ENCODE results near the gene HPS1.

HPS1 gene

DNA sequence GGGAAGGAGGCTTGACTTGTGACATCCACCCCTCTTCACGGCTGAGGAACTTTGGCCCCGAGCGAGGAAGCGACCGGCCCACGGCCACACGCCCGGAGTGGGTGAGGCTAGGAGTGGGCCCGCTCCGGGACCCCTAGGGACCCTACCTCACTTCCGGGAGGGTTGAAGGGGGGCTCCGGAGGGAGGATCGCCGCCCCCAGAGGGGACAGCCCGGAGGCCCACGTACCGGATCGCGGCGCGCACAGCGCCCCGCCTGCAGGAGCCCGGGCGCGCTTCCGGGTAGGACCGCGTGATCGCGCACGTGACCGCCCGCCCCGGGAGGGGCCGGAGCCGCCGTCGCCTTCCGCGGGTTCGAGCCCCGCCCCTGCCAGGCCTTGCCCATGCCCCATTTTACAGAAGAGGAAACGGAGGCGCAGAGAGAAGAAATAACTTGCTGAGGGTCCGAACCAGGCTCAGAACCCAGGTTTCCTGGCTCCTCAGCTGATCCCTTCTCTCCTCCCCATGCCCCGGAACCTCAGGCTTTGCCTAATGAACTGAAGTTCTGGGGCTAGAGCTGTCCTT is at the start of gene HPS1:
TSS of gene HPS1 (minus strand) at position 275 of the 561 bp plus-strand sequence. CDS start 3,695 bp downstream, outside the sequence.
- FAIRE-seq (peak; percentile 84), DNase-seq (ENCODE audit: insufficient read length, low spot score) (peak; percentile 83)

DNA sequence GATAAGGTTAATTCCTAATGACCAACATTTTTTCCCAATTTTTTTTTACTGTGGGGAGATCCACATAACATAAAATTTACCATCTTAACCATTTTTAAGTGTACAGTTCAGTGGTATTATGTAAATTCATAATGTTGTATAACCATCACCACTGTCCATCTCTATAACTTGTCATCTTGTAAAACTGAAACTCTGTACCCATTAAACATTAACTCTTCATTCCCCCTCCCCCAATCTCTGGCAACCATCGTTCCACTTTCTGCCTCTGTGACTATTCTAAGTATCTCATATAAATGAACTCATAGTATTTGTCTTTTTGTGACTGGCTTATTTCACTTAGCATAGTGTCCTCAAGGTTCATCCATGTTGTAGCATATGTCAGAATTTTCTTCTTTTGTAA is 46.0 kb upstream of the HPS1 start:
- FAIRE-seq, result no peak
- DNase-seq (ENCODE audit: insufficient read length, low spot score), result no peak

DNA sequence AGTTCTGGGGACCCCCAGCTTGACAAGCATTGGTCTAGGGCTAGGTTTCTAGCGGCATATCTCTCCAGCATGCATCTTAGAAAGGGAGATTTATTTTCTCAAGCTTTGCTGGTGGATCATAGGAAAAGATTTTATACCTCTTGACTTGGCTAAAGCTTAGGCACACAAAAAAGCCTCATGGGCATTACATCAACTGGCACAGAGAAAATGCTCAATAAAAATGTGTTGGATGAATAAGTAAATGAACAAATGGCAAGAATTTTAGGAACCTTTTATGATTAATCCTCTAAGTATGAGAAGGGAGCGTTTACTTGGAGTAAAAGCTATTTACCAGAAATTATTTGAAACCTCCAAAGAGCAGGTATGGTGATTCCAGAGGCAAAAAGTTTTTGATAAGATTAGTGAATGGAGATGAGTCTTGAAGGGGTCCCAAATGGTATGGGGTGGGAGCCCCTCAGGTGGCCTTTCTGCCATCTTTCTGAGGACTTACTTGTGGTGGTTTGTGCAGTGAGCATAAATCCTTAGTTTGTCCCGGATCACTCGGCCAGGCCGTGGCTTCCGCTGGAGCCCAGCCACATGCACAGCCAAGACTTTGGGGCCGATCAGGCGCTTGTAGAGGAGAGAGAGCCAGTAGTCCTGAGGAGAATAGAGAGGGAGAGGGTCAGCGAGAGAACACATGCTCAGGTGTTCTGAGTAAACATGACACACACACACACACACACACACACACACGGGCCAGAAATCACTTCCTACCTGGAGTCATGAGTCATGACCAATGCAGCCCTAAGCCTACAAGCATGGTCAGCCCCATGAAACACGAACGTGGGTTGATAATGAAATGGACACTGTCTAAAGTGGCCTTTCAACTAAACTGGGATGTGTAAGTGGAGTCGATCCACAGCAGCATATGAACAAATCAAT is 43.1 kb upstream of the HPS1 start:
- FAIRE-seq (no peak), DNase-seq (ENCODE audit: insufficient read length, low spot score) (no peak)

DNA sequence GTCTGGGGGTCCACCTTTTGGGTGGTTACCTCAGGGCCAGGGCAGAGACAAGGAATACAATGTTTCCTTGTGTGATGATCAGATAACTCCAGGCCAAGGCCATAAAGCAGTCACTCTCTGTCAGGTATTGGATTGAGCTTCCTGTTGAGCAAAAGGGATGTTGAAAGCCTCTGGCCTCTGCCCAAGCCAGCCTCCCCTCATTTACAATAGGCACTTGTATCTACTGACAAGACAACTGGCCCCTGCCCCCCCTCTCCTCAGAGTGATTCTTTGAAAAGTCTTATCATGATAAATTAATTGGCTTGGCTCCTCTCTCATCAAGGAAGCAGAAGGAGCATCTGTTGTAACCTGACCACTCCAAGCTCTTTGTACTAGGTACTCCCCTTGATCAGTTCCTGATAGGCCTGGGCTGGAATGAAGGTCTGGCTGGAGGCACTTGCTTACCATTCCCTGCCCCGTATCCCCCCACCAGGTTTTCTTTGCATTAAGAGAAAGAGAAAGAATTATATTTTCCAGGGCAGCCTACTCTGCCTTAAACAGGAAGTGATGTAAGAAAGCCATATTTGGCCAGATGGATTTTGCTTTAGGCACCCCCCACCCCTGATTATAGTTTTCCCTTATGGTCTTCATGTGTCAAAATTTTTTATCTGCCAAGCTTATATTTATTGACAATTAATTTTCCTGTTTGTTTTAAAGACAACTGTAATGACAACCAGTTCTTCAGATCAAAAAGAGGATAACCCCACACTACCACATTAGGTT is 42.1 kb upstream of the HPS1 start:
- no peak for FAIRE-seq
- DNase-seq (ENCODE audit: insufficient read length, low spot score), result no peak

- DNase-seq (ENCODE audit: insufficient read length, low spot score), result no peak
- no peak for FAIRE-seq
These were observed 40.9 kb upstream of the HPS1 start for GRCh38 chr10:98487649-98488048.

- FAIRE-seq, result no peak
- DNase-seq (ENCODE audit: insufficient read length, low spot score), result no peak
These were observed 39.7 kb upstream of the HPS1 start for GRCh38 chr10:98486421-98486820.

DNA sequence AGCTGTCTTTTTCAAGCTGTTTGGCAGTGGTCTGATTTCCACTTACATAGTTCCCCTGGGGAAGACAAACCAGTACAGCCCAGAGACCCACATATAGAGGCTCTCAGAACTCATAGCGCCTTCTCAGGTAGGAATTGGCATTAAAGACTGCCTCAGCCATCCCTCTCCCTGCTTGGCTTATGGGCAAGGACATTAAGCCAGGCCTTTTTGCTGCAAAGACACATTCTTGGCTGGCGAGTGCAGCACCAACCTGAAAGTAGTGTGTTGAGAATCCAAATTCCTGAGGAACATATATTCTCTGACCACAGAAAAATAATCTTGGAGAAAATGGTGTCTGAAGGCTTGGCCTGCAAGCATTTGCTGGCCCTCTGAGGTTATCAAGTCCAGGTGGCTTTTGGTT is 39.2 kb upstream of the HPS1 start:
- DNase-seq (ENCODE audit: insufficient read length, low spot score), result no peak
- FAIRE-seq, result no peak

GRCh38 chr10:98483658-98484057 is 36.9 kb upstream of the HPS1 start:
- FAIRE-seq (no peak), DNase-seq (ENCODE audit: insufficient read length, low spot score) (no peak)

DNA sequence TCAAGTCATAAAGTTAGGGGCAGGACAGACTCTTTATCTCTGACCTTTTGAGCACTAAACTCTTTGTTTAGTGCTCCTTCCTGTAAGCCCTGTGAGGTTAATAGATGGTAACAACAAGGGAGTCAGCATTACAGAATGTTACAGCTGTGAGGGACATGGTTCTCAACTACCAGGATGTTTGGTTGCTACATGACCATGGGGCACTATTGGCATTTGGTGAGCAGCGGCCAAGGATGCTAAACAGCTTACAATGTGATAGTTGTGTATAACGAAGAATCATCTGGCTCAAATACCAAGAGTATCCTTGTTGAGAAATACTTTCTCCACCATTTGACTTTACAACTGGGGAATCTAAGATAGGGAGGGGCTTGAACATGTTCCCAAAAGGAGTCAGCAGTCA is 35.4 kb upstream of the HPS1 start:
- FAIRE-seq (no peak), DNase-seq (ENCODE audit: insufficient read length, low spot score) (no peak)

DNA sequence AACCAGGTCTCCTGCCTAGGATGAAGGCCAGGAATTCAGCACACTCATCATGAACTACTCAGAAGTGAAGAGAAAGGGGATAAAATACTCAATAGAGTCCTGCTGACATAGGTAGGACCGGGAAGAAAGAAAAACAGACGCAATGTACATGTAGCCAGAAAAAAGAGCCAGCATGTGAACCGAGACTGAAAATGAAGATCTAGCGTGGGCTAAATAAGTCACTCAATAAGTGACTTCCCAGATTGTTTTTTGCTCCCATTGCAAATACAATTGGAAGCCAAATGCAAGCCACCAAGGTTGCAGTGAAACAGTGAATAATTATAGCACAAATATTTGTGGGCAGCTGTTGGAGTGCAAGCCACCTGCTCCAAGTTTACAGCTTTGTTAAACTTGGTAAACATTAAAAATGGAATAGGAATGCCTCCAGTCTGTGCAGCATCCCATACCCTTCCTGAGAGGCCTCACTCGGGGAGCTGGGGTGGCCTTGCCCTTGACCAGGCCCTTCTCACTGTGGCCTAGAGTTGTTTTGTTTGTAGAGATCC is 34.7 kb upstream of the HPS1 start:
- no peak for DNase-seq (ENCODE audit: insufficient read length, low spot score)
- no peak for FAIRE-seq

DNA sequence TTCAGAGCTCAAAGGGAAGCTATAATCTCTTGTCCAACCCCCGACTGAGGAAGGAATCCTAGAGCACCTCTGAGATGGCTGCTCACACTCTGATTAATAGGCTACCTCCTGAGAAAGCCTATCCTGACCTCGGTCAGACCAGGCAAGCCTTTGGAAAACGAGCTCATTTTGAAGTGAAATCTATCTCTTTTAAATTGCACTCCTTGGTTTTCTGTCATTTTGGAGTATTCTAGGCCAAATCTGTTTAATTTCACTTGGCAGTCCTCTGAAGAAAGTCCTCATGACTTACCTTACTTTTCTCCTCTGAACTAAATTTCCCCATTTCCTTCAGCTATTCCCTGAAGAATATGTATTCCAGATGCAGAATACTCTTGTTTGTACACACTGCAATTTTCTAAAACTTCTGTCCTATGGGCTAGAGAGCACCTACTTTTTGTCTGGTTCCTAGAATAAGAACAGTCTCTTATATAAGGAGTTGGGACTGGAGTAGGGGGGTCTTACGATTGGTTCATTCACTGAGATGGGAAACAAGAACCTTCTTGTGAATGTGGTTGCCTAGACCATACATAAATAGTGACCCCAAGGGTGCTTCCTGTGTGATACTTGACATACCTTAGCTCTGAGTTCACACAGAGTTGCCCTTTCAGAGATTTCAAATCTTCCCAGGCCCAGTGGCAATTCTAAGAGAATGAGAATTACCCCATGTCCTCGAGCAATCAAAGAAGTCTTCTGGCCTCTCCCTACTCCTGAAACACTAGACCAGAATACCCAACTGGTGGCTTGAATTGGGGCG is 31.9 kb upstream of the HPS1 start:
- no peak for DNase-seq (ENCODE audit: insufficient read length, low spot score)
- no peak for FAIRE-seq

DNA sequence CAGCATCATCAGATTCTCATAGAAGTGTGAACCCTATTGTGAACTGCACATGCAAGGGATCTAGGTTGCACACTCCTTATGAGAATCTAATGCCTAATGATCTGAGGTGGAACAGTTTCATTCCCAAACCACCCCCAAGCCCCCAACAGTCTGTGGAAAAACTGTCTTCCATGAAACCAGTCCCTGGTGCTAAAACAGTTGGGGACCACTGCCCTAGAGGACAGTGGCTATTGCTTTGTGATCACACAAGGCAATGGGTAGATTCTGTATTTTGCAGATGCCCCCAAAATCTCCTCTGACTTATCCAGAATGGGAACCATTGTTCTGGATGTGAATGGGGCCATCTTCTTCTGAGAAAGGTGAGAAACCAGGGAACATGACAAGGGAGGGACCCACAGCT is 31.1 kb upstream of the HPS1 start:
- no peak for FAIRE-seq

GRCh38 chr10:98474628-98475027 is 27.9 kb upstream of the HPS1 start:
- DNase-seq (ENCODE audit: insufficient read length, low spot score) (no peak), FAIRE-seq (no peak)

More for the DNA sequence above, 31.1 kb upstream of the HPS1 start:
- DNase-seq (ENCODE audit: insufficient read length, low spot score), result no peak

- FAIRE-seq, result no peak
- DNase-seq (ENCODE audit: insufficient read length, low spot score), result no peak
These were observed 25.5 kb upstream of the HPS1 start for GRCh38 chr10:98472196-98472595.

DNA sequence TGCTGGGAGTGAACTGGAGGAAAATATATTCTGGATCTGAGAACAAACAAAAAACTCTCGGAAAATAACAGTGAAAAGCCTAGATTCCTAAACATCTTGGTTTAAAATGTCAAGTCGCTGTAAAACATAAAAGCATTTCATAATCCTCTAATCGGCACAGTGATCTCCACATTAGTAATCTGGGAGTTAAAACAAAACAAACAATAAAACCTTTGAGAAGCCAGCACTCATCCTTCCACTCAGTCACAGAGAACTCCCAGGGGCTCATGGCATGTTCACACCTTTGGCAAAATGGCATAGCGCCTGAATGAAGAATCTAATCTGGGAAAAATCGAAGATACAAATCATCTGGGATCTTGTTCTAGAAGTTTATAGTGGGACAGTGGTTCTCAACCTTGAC is 24.1 kb upstream of the HPS1 start:
- FAIRE-seq (no peak), DNase-seq (ENCODE audit: insufficient read length, low spot score) (no peak)

DNA sequence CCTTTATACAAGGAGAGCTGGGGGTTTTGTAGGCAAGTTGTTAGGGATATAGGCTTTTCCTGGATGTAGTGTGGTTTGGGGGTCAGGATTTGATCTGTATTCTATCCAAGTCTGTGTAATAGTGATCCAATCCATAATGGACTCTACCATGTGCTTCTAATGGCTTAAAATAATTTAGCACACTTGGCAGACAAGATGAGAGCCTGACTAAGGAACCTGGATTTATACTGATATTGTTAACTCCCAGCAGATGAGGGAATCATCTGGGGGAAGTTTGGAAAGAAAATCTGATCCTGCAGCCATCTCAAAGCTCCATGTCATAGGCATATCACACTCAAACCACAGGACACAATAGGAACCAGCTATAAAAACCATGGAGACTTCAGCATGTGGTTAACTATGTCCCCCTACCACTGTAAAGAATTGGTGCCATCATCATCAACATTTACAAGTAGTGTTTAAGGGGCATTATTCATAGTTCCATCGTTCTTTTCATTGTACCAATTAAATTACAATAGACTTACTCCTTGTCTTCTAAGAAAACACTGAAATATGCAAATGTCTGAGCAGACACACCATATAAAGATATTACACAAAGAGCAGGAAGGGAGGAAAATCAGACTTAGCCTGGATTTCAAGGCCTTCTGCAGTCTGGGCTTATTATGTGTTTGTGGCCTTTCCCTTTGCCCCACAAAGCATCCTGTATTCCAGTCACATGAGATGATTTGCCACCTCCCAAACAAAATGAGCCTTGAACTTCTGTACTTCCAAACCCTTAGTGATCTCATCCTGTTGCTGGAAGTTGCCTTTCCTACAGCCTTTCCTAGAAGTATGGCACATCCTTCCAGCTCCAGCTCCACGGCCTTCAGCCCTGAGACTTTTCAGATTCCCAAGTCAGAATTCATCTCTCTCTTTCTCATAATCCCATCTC is 22.5 kb upstream of the HPS1 start:
- FAIRE-seq, result no peak

DNA sequence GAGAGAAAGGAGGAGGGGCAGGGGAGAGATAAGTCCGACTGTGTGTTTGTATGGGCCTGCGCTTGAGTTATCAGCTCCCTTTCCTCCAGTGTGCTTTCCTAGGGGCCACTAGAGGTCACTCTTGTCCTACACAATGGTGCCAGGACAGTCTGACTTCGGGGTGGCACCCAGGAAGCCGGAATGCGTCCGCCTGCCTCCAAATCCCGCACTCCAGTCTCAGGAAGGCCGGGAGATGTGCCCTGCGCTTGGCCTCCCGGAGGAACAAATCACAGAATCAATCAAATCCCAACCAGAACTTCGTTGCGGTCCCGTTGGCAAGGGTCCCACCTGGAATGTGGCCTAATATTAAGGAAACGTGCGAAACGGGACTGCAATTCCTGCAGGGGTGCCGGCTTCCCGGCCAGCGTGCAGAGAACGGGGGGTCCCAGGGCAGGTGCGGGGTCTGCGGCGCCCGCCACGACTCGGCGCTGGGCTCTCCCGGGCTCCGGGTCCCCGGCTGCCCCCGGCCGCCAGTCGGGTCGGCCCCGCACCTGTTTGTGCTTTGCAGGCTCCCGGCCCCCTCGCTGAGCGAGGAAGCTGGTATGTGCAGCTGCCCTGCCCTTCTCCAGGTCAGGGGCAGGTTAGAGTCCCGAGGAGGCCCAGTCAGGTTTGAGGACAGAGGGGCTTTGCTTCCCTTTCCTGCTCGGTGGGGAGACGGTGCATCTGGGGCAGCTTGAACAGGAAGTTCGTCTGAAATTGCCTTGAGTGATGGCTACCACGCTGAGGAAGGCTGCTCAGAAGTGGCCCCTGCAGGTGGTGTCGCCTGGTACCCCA is 21.0 kb upstream of the HPS1 start:
- DNase-seq (ENCODE audit: insufficient read length, low spot score) (peak; percentile 83), FAIRE-seq (peak; percentile 92)

More for the DNA sequence above, 22.5 kb upstream of the HPS1 start:
- DNase-seq (ENCODE audit: insufficient read length, low spot score), result no peak

DNA sequence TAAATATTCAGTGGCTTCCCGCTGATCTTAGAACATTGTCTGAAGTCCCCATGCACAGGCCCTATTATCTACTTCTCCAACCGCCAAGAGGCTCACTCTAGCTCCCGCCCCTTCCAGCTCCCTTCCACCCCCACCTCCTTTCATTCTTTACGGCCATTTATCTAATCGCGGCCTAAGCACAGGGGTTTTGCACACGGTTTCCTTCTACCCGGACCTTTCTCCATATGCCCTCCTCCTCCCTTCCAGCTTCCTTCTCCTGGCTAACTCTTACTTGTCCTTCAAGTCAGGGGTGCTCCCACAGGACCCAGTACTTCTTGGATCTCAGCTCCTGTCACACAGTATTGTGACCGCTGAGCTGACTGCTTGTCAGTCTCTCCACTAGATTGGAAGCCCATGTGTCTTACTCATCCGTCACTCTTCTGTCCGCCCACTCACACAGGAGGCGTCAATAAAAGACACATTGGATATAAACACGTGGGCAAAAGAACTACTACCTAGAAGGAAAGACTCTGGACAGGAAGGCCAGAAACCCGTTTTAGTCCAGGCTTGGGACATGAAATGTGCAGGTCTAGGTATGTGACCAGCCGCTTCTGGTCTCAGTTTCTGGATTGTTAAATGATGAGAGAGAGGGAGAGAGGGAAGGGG is 20.2 kb upstream of the HPS1 start:
- DNase-seq (ENCODE audit: insufficient read length, low spot score) (no peak), FAIRE-seq (no peak)
